CD14-positive monocyte (primary cell): Measurements from ENCODE around the gene CCNT2. TPM values are rescaled to one million over a fixed set of nuclear protein-coding genes. Genes with fewer than 3 reads are reported as not detected.

ENCODE experiments used
- DNase-seq, 3 donors: peaks; one replicate each; pipeline ENCODE4 v3.0.0-alpha.2; 2011 to 2022
- H2AFZ ChIP-seq: 2 replicates; pipeline ENCODE4 v1.6.0; 2012; ENCODE audit warnings: mild to moderate bottlenecking, low read depth, low read length, inconsistent platforms; ENCODE audit not compliant: insufficient read depth, poor library complexity, severe bottlenecking
- H3K27ac ChIP-seq, 2 donors: 1 replicate in 1 of 2; 2 replicates in 1 of 2; pipeline ENCODE4 v1.5.1; 2012 to 2013; ENCODE audit warnings: low read length in 2 of 2, control low read depth in 1 of 2, inconsistent platforms in 1 of 2, low read depth in 1 of 2, mild to moderate bottlenecking in 1 of 2
- H3K27me3 ChIP-seq, 2 donors: one replicate each; pipeline versions ENCODE4 v1.6.0 to v1.6.1; 2011 to 2013; ENCODE audit warnings: low read length in 2 of 2; ENCODE audit not compliant: control insufficient read depth in 2 of 2, insufficient read depth in 2 of 2
- H3K36me3 ChIP-seq, 2 donors: replicated peaks in 1 of 2; 1 replicate in 1 of 2; 2 replicates in 1 of 2; pipeline versions ENCODE4 v1.5.1 to v1.6.1; 2012 to 2013; ENCODE audit warnings: low read length in 2 of 2, control low read depth in 1 of 2, inconsistent platforms in 1 of 2, mild to moderate bottlenecking in 1 of 2; ENCODE audit not compliant: insufficient read depth in 2 of 2, control insufficient read depth in 1 of 2
- H3K4me1 ChIP-seq, 2 donors: 1 replicate in 1 of 2; 2 replicates in 1 of 2; pipeline versions ENCODE4 v1.5.1 to v1.6.1; 2012 to 2013; ENCODE audit warnings: low read length in 2 of 2, control low read depth in 1 of 2, inconsistent platforms in 1 of 2, mild to moderate bottlenecking in 1 of 2, moderate library complexity in 1 of 2; ENCODE audit not compliant: insufficient read depth in 2 of 2, control insufficient read depth in 1 of 2
- H3K4me2 ChIP-seq: replicated peaks from 2 replicates; pipeline ENCODE3; 2012; ENCODE audit warnings: low read length, moderate library complexity, mild to moderate bottlenecking; ENCODE audit not compliant: poor library complexity, severe bottlenecking; ENCODE audit errors: extremely low read depth
- H3K4me3 ChIP-seq, 3 experiments: fragments of 200-600 bp in 1 of 3; sonication (generic) in 1 of 3; replicated peaks in 1 of 3; 1 replicate in 2 of 3; 2 replicates in 1 of 3; pipeline ENCODE4 v1.5.1; 2011 to 2013; ENCODE audit warnings: low read length in 3 of 3, mild to moderate bottlenecking in 3 of 3, control low read depth in 2 of 3, low read depth in 2 of 3, inconsistent platforms in 1 of 3, moderate library complexity in 1 of 3
- H3K79me2 ChIP-seq: 2 replicates; pipeline ENCODE4 v1.6.0; 2012; ENCODE audit warnings: mild to moderate bottlenecking, control low read depth, inconsistent platforms, low read length, moderate library complexity; ENCODE audit not compliant: insufficient read depth
- H3K9ac ChIP-seq: 2 replicates; pipeline ENCODE4 v1.6.0; 2017; ENCODE audit warnings: low read length, mild to moderate bottlenecking; ENCODE audit not compliant: insufficient read depth, poor library complexity, severe bottlenecking
- H3K9me3 ChIP-seq, 2 donors: replicated peaks in 1 of 2; 1 replicate in 1 of 2; 2 replicates in 1 of 2; pipeline versions ENCODE4 v1.5.1 to v1.6.1; 2012 to 2013; ENCODE audit warnings: low read length in 2 of 2, control low read depth in 1 of 2; ENCODE audit not compliant: control insufficient read depth in 1 of 2, insufficient read depth in 1 of 2
- H4K20me1 ChIP-seq: 2 replicates; pipeline ENCODE4 v1.6.0; 2012; ENCODE audit warnings: mild to moderate bottlenecking, low read length, control low read depth, moderate library complexity; ENCODE audit not compliant: insufficient read depth
- H3K27ac Mint-ChIP-seq, 7 donors: one replicate each; pipeline ENCODE4 v1.8.0; 2020; ENCODE audit warnings: mild to moderate bottlenecking in 7 of 7, mixed read lengths in 7 of 7, moderate library complexity in 6 of 7, inconsistent platforms in 2 of 7
- H3K27me3 Mint-ChIP-seq, 3 donors: one replicate each; pipeline ENCODE4 v1.8.0; 2021 to 2022; ENCODE audit warnings: low read depth in 3 of 3, mild to moderate bottlenecking in 3 of 3, mixed read lengths in 3 of 3, moderate library complexity in 3 of 3, inconsistent platforms in 1 of 3
- H3K36me3 Mint-ChIP-seq, 2 donors: one replicate each; pipeline ENCODE4 v1.8.0; 2020; ENCODE audit warnings: mixed read lengths in 2 of 2, inconsistent platforms in 1 of 2, mild to moderate bottlenecking in 1 of 2
- H3K4me1 Mint-ChIP-seq: one replicate; pipeline ENCODE4 v1.8.0; 2020; ENCODE audit warnings: mild to moderate bottlenecking, mixed read lengths
- H3K4me3 Mint-ChIP-seq, 2 donors: one replicate each; pipeline ENCODE4 v1.8.0; 2020; ENCODE audit warnings: mild to moderate bottlenecking in 2 of 2, mixed read lengths in 2 of 2, moderate library complexity in 1 of 2
- H3K9me3 Mint-ChIP-seq, 7 donors: one replicate each; pipeline ENCODE4 v1.8.0; 2020 to 2022; ENCODE audit warnings: mixed read lengths in 7 of 7, mild to moderate bottlenecking in 6 of 7, moderate library complexity in 6 of 7, inconsistent platforms in 2 of 7
- CTCF ChIP-seq: fragments of 200-600 bp; IDR thresholded peaks from one replicate; pipeline ENCODE4 v1.8.0; 2022; ENCODE audit warnings: antibody characterized with exemption, mild to moderate bottlenecking
- WGBS: methylation state at CpG from one replicate; pipeline ENCODE4 v1.1.5; 2013; ENCODE audit warnings: missing lambda C conversion rate; ENCODE audit not compliant: insufficient coverage; 5-methylcytosine and 5-hydroxymethylcytosine counted together
- intact Hi-C, 2 donors: fragments of 100-400 bp; cut with micrococcal nuclease; formaldehyde crosslinking; loops; one replicate each; pipeline versions ENCODE4 v1.15.0 to v1.15.1; 2023
- polyA minus RNA-seq: library from RNA; depleted of rRNA, polyadenylated mRNA; stranded (reverse); fragments of >200 nt; gene quantifications from 2 replicates; pipeline ENCODE4 v1.2.3, GENCODE V29; 2012
- polyA plus RNA-seq, 3 donors: library from polyadenylated mRNA; depleted of rRNA in 1 of 3; unstranded in 2 of 3; stranded (reverse) in 1 of 3; fragments of 300-500 nt in 2 of 3; fragments of >200 nt in 1 of 3; fragmentation: Illumina TruSeq in 2 of 3; gene quantifications; 1 replicate in 2 of 3; 2 replicates in 1 of 3; pipeline ENCODE4 v1.2.3, GENCODE V29; 2012 to 2021
- total RNA-seq, 12 experiments: library from RNA in 1 of 12; stranded (reverse) in 1 of 12; fragments of 120-200 nt in 1 of 12; gene quantifications; one replicate each; pipeline ENCODE4 v1.2.4 and lab custom pipeline; 2013 to 2026; ENCODE audit warnings: mixed read lengths in 6 of 12, inconsistent platforms in 1 of 12

CCNT2 gene
- 35.5 TPM for total RNA-seq (2013)
- polyA plus RNA-seq: 10 to 100 TPM in 2 of 3 donors, 1 to 10 TPM in 1; 8.3 to 20.5 (median 12.2) TPM
- 21.9 and 27.4 TPM in 2 replicates for polyA minus RNA-seq
- total RNA-seq (lab: John Stamatoyannopoulos, UW): 66.4 to 178 (median 114) reads per million in 11 experiments

- Histone ChIP-seq H3K4me2 (peak within 1 kb of the TSS; percentile 95), H3K4me3 (peak within 1 kb of the TSS; percentile 90 to 95 (median 92)), H4K20me1 (peaks cover 43% of the 10 kb centered on the region), H3K79me2 (peaks cover 60% of the 10 kb centered on the region), H2AFZ (peak within 1 kb of the TSS; percentile 93), H3K36me3 (peaks cover 5% of the 10 kb centered on the region in 2 donors), H3K9ac (peak within 1 kb of the TSS; percentile 95), H3K9me3 (no peaks in the 10 kb centered on the region), H3K27ac (peak within 1 kb of the TSS; percentile 98), H3K27me3 (no peaks in the 10 kb centered on the region), H3K4me1 (peaks cover 24 to 46% of the 10 kb centered on the region in 2 donors)
- under 1% methylated on average over 78 of the region's 83 CpGs for WGBS
- intact Hi-C loops: loop anchor here (2.0 to 10.0 kb wide), 6 partner anchors 136 to 822 kb away; partner anchors contain the start of genes R3HDM1 (in 2 of the 2), ZRANB3 (in 2 of the 2), RAB3GAP1 (in 1 of the 2) and UBXN4 (in 1 of the 2)
- no peak for TF ChIP-seq CTCF
- peak within 1 kb of the TSS; percentile 98 for H3K4me3 Mint-ChIP-seq
- H3K36me3 Mint-ChIP-seq: peaks cover 0 to 6% of the 10 kb centered on the region in 2 donors
- peak within 1 kb of the TSS; percentile 96 to 99 (median 99) for H3K27ac Mint-ChIP-seq
- peak; percentile 98 to 100 (median 99) for DNase-seq
- H3K9me3 Mint-ChIP-seq: peaks cover 0 to 3% (median 2%) of the 10 kb centered on the region in 7 donors
- peaks cover 27% of the 10 kb centered on the region for H3K4me1 Mint-ChIP-seq
- peaks cover 0 to 1% (median 0%) of the 10 kb centered on the region in 3 donors for H3K27me3 Mint-ChIP-seq
These were observed at the start of gene CCNT2 for GRCh38 chr2:134918526-134919340. TSS of gene CCNT2 (plus strand) at chr2:134918822. CDS start at chr2:134918855, 33 bp downstream.

GRCh38 chr2:134869946-134870736 is 48.5 kb upstream of the CCNT2 start:
- H3K27me3 ChIP-seq: no peaks in the 10 kb centered on the region
- H3K79me2 ChIP-seq: no peaks in the 10 kb centered on the region
- H3K4me1 Mint-ChIP-seq: peaks cover 3% of the 10 kb centered on the region
- 96% methylated on average over 7 of the region's 8 CpGs for WGBS
- peaks cover 0 to 8% (median 0%) of the 10 kb centered on the region in 7 donors for H3K9me3 Mint-ChIP-seq
- H4K20me1 ChIP-seq: no peaks in the 10 kb centered on the region
- peaks cover 0 to 1% (median 0%) of the 10 kb centered on the region in 3 donors for H3K27me3 Mint-ChIP-seq
- H2AFZ ChIP-seq: no peak overlapping the region
- H3K36me3 Mint-ChIP-seq: no peaks in the 10 kb centered on the region
- no peaks in the 10 kb centered on the region for H3K36me3 ChIP-seq
- H3K4me1 ChIP-seq: no peaks in the 10 kb centered on the region
- no peak overlapping the region for H3K9ac ChIP-seq
- no peak overlapping the region for H3K4me3 ChIP-seq
- DNase-seq: no peak
- no peak overlapping the region for H3K27ac Mint-ChIP-seq
- H3K4me3 Mint-ChIP-seq: no peak overlapping the region
- H3K27ac ChIP-seq: no peak overlapping the region
- TF ChIP-seq CTCF: no peak
- H3K4me2 ChIP-seq: no peak overlapping the region
- H3K9me3 ChIP-seq: no peaks in the 10 kb centered on the region
- intact Hi-C loops: loop anchor here in 1 of 2 donors (10.0 kb wide), 1 partner anchor 285 kb away; no protein-coding TSS in a partner anchor
